Activated CD4-positive, CD25-positive, alpha-beta regulatory T cell treated with anti-CD3 and anti-CD28 coated beads, Interleukin-2, amount 50 U/mL, for 16 hours (primary cell): Measurements from ENCODE around the gene SGMS1.

ENCODE experiments used
- DNase-seq: peaks from one replicate; pipeline ENCODE4 v3.0.0-alpha.2; 2020; ENCODE audit warnings: low read depth, low spot score

SGMS1 gene

DNA sequence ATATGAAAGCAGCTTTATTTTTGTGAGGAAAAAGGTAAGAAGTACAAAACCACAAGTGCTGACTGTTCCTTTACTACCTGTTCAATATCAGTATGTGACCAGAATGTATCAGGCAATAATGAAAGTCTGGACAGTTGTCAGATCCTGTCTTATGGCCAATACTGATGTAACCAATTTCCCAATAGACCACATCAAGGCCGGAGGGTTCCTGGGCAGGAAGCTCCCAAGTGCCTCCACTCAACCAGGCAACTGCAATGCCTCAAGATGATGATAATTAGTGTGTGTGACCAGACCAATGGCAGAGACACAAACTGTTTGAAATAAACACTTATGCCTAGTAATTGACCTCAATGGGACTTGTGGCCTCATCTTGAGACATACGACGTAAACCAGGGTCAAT is 223.1 kb downstream of the SGMS1 start:
- DNase-seq: no peak

DNA sequence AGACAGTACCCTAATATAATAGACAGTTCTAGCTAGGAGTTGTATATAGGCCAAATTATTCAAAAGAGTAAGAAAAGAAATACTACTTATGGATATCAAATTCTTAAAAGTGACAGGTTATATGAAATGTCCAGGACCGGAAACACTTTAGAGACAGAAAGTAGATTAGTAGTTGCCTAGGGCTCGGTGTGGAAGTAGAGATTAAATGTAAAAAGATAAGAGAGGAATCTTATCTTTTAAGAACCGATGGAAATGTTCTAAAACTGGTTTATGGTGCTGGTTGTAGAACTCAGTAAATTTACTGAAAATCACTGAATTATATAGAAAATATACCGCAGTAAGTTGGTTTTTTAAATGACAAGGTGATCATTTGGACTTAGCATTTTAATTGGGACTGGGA is 224.9 kb downstream of the SGMS1 start:
- DNase-seq: no peak

DNA sequence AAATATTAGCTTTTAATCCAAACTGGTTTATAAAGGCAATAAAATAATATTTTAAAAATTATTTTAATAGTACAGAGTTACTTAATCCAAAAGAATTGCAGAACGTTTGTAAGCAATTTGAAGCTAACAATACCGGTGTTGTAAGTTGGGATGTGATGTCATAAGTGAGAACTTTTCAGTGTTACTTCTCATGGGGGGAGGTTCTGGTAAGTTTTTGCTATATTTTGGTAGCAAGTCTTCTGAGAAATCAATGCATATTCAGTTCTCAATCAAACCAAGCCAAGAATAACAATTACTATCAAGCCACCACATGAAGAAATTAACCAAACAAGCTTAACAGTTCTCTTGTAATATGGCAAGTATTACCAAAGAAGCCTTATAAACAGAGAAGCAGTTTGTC is 225.4 kb downstream of the SGMS1 start:
- DNase-seq: no peak

DNA sequence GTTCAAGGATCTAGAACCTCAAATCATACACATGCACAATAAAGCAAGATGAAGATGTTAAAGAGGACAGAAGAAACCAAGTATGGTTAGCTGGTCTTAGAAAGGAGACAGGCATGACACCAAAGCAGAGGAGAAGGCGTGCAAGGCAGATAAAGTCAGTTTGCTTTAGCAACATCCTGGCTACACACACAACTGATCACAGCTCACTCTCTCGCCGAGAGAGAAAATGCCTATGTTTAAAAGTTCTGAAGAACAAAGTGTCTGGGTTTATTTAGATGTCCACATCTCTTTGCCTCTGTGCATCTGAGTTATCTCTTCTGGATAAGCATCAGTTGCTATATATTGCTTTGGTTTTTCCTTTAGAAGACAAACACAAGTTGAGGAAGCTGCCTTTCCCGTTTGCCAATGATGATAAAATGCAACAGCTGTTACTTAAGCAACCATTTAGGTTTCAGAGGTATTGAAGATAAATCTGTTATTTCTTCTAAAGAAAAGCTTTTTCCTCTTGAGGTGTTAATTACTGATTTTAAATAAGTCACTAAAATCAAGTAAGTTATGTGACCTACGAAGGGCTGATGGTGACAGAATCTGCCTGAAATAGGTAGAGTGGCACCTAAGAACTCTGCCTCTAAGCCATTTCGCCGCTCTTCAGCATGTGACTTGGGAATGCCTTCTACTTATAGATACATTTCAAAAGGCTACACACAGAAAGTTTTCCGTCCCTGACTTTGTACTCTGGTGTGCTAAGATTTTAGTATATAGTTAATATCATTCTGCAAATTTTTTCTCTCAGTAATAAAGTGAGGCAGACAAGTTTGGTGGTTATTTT is 226.2 kb downstream of the SGMS1 start:
- no peak for DNase-seq

DNA sequence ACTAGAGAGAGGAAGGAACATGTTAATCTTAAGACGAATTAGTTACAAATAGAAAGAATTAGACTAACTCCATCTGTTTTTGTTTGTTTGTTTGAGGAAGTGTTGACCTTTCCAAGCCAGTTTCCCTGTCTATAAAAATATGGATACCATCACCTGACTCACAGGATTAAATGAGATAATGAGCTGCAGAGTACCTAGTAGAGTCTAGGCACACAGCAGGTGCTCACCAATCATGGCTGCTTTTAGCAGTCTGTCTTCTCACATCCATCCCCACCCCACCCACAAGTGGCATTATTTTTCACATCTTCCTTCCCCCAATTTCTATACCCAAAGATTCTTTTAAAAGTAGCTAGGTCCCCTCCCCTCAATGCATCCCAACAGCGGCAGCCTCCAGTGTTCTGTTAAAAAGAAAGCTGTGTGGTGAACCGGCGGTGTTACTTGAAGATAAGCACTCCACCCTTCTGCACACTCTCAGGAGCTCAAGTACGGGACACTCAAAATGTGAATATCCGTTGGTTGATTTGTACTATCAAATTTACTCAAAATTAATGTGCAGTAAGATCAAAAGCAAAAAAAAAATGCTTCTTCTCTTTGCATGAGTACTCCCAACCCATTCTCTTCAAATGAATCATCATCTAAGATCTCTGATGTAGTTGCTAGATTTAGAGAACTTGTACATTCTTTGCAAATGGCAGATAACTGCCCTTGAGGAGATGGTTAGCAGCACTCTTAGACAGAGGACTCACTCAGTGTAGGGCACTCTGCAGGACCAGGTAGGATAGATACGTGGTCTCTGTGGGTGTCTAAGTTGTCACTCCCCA is 227.1 kb downstream of the SGMS1 start:
- DNase-seq: no peak

DNA sequence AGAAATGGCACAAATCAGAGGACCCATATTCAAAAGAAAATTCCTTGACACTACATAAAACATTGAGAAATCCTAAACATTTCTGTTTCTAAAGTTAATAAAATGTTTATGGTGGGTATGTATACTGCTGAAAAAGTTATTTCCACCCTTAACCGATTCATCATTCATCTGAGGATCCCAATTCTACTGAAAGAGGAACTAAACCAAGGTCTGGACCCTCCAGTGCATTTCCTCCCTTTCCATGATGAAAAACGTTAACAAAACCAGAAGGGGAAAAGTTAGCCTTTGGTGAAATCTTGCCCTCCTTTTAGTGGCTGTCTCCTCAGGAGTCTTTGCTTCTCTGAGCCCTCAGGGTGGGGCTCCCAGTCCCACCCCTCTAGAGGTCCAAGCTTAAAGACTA is 227.9 kb downstream of the SGMS1 start:
- DNase-seq: no peak

DNA sequence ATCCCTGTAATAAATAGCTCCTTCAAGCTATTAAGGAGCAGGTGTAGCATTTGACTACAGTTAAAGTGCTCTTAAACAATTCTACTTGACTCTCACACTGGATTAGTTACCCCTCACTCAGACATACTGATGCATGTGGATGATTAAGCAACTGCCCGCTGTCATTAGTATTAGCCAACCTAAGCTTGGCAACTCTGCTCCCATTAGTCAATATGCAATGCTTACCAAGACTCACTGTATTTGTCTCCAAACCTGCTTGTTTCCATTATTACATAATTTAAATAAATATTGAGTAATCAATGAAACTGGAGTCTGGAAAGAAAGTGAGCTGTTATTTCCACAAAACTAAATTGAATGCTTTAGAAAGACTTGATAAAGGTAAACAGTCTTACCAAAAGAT is 228.5 kb downstream of the SGMS1 start:
- DNase-seq: no peak

DNA sequence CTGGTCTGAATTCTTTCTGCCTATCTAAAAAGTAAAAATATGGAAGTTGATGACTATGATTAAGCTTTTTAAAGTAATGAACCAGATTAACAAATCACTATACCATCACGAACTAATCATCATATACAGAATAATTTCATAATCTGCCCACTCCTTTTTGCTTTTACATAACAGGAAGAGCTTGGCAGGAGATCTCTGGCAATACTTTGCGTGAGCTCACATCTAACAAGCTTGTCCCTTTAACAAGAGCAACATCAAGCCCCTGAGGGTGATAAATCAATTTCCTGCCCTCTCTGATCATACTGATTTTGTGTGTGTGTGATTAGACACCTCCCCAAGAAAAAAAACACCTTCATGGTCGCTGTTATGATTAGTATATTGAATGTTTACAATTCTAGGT is 228.9 kb downstream of the SGMS1 start:
- no peak for DNase-seq

DNA sequence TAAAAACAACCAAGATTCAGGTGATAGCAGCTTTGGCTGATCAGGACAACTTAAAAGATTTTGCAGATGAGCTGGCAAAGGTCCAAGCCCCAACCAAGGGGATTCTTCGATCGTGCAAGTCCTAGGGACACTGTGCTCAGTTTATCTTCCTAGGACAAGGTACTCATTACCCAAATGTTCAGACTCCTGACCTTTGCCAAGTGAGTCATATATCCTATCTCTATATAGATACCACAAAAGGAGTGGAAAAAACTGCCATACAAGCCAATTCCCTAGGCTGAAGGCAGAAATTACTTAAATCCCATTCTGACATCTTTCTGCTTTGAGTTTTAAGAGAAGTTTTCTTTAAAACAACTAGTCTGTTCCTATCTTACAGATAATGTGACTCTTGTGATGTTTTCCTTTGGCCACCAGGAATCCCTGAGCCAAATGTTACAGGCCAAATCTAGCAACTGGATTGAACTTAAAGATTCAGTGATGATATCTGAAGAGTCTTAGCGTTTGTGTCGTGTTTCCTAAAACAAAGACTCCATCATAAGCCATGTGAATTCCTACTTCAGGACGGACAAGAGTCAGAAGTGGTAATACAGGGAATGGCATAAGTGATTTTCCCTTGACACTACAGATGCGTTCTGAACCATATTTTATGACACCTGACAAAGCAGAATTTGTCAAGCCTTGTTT is 229.8 kb downstream of the SGMS1 start:
- DNase-seq: no peak

DNA sequence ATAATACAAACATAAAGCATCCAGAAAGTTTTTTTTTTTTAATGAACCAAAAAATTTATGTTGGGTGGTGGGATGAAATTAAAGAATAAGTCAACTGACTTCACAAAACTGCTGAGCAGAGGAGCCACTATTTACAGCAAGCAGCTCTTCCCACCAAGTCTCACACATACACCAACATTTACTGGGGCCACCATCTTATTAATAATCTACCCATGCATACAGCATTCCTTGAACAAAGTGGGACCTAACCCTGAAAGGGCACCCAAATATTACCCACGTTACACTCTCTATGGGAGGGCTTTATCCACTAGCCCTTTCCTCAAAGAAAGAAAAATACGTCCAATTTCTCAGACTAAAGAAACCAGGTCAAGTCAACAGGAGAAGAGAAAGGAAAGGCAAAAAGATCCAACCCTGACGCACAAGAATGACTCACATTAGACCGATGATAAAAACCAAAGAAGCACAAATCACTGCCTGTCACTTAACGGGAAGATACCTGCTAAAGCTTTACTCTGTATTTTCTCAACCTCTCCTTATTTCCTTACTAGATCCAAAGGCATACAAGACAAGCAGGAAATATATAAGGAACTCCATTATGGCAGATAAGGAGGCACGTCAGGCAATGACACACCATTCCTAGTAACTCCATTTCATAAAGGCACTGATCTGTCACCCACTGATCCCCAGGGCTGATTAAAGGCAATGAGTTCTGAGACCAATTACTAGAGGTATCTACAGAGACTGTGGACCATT is 230.6 kb downstream of the SGMS1 start:
- DNase-seq: no peak

DNA sequence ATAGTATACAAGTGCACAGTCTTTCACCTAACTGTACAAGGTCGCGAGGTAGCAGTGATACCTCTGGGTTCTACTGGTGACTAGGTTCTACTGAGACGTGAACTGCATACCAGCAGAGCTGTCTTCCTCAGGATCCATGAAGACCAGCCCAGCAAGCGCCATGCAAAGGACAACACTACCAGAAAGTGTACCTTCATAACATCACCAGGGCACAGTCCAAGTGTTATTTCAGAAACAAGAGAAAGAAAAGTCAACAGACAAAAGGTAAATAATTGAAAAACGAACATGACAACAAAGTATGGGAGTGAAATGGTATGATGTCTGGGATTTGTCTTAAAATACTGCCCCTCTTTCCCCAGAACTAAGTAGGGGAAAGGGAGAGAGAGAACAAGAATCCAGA is 231.3 kb downstream of the SGMS1 start:
- no peak for DNase-seq

DNA sequence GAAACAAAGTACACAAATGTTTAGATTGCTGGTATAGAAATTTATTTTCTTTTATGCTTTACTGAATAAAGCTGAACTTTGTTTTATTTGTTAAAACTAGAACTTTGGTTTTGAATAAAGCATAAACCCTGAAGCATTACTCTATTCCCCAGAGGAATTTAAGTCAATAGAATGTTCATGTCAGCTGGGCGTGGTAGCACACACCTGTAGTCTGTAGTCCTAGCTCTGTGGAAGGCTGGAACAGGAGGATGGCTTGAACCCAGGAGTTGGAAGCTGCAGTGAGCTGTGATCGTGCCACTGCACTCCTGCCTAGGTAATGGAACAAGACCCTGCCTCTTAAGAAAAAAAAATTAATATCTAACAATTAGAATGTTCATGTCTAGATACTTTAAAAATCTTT is 233.5 kb downstream of the SGMS1 start:
- DNase-seq: no peak

DNA sequence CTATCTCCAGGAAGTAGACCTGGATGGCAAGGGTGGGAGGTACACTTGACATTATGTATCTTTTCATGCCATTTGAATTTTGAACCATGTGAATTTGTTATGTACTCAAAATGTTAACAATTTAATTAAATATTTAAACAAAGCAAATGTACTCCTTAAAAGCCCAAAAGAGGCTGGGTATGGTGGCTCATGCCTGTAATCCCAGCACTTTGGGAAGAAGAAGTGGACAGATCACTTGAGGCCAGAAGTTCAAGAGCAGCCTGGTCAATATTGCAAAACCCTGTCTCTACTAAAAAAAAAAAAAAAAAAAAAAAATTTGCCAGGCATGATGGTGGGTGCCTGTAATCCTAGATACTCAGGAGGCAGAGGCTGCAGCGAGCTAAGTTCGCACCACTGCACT is 235.6 kb downstream of the SGMS1 start:
- no peak for DNase-seq

DNA sequence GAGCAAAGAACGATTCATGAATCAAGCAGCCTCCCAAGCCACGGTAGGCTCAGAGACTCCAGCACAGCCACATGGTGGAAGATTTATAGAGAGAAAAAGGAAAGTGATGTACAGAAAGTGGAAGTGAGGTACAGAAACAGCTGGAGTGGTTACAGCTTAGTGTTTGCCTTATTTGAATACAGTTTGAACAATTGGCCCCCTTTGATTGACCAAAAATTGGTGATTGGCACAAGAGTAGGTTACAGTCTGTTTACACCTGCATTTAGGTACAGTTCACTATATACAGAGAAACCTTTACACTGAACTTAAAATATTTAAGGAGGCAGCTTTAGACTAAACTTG is 236.1 kb downstream of the SGMS1 start:
- no peak for DNase-seq

DNA sequence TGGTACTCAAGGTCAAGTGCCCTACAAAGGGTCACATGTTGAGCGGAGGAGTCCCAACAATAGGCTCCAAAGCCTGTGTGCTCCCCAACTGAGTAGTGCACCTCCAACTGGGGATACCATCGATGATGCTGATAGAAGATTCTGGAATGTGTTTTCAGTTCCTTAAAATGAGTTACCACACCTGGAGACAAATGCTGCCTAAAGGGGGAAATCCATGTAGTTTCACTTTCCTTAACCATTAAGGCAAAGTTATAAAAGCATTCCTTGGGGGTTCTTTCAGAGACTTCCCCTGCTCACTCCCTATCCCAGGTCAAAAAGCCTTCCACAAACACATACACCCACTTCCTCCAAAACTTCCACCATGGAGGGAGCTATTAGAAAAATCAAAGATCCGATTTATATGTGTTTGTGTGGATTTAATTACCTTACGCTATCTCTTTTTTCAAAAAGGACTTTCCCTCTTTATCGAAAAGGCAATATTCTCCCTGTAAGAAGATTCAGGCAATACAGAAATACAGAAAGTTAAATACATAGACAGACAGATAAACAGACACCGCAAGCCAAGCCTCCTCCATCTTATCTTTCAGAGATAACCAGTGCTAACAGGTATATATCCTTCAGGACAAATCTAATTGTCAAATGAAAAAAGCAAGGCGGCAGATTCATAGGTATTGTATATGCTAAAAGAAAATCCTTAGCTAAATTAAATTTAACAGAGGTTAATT is 236.6 kb downstream of the SGMS1 start:
- DNase-seq: no peak

DNA sequence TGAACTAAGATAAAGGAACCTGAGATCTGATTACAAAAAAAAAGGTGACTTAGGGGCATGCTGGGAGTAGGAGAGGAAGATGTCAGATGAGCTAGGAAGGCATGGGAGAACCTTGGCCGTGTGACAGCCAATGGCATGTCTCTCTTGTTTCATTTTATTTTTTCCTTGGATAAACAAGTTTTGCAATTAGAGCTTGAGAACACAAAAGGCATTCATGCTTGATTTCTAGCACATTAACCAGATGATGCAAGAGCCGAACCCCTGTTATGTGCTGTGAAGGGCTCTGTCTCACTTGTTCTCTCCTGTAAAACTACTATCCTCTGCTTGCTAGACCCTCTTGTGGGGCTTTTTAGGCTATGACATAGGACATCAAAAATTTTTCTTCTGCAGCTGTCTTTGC is 238.1 kb downstream of the SGMS1 start:
- DNase-seq: no peak

DNA sequence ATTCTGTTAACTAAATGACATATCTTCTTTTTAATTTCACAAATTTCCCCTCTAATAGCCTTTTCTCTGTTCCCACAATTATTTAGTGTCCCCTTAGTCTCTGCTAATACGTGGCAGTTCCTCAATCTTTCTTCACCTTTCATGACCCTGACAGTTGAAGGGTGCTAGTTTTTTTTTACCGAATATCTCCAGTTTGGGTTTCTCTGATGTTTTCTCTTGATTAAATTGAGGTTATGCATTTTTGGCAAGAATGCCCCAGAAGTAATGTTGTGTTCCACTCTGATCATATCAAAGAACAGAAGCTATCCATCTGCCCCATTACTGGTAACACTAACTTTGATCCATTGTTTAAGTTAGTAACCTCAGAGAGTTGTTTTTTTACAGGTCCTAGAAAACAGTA is 238.9 kb downstream of the SGMS1 start:
- no peak for DNase-seq

DNA sequence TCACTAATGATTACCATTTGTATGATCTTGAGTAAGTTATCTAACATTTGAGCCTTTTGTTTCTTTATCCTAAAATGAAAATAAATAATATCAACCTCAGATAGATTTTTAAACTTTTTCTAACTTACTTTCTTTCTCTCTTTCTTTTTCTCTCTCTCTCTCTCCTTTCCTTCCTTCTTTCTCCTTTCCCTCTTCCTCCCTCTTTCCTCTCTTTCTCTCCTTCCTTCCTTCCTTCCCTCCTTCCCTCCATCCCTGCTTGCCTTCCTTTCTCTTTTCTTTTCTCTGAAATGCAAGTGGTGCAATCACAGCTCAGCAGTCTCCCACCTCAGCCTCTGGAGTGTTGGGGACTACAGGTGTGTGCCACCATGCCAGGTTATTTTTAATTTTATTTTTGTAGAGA is 239.5 kb downstream of the SGMS1 start:
- no peak for DNase-seq

DNA sequence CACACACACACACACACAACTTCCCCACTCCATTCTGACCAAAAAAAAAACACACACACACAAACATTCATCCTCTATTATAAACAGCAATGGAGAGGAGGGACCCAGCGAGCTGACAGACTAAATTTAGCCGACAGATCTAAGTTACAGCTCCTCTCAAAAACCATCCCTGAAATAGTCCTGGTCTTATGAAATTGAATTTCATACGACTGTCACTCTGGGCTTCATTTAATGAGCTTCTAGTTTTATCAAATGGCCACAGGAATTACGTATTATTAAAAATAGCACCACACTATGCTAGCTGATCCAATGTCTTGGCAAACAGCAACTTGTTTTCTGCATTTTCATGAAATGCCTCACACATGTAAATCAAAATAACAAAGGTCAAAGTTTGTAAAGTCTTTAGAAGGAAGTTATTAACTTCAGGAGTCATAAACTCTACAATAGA is 241.2 kb downstream of the SGMS1 start:
- no peak for DNase-seq

DNA sequence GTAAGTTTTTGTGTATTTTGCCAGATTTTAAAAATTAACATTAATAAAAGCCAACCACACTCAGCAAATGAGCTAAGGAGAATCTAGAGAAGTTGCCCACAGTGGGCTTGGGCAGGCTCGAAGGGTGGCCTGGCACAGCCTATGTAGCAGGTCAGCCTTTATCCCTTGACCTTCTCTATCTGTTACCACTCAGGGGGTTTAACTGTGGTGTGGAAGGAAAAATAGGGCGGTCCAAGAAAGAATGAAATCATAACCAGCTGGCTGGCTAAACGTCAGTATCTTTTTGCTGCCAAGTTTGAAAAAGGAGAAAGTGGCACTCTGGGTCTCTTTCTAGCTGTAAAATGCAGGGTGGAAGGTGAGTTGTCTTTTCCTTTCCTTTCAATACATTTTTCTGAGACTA is 242.1 kb downstream of the SGMS1 start:
- no peak for DNase-seq

DNA sequence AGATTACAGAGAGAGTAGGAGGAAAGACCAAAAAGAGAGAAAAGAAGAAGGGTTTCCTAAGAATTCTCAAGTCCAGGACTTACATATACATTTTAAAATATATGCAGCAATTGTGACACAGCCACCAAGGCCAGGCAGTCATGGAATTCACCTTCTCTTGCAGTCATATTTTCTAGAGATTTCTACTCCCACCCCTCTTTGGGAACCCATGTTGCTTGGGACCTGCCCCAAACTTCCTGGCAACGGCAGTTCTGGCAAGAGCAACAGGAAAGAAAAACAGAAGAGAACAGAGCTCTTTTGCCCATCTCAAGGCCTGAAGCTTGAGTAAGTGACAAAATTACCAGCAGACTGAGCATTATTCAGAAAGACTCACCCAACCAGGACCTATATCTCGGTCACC is 244.1 kb downstream of the SGMS1 start:
- DNase-seq: no peak
